ENCODE results near the gene MTAP.

The MTAP gene

DNA sequence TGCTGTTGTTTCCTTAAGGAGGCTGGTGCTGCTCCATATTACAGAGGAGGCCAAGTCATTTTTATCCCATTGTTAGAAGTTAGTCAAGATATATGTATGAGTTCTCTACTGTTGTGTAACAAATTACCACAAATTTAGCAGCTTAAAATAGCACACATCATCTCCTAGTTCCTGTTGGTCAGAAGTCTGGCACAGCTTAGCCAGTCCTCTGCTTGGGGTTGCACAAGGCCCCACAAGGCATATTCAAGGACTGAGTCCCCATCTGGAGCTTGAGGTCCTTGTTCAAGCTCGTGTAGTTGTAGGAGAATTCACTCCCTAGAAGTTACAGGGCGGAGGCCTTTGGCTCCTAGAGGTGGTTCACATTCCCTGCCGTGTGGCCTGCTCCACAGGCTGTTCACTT, 14.7 kb downstream of the MTAP start:
- intact Hi-C loops (cut with DNase I; ENCODE audit: low total_unique reads): loop anchor here (10.0 kb wide), 1 partner anchor 428 kb away; no protein-coding TSS in a partner anchor
- Histone ChIP-seq H3K9me3 (no peaks in the 10 kb centered on the region), H3K27ac (no peak overlapping the region), H3K27me3 (no peaks in the 10 kb centered on the region), H3K36me3 (peaks cover 30 to 50% (median 42%) of the 10 kb centered on the region in 3 donors), H3K4me1 (peaks cover 0 to 8% (median 3%) of the 10 kb centered on the region in 4 donors), H3K4me3 (no peak overlapping the region)
- DNase-seq: no peak
- no peak for TF ChIP-seq CTCF (IDR thresholded peaks at IDR 0.05)

- no peak for TF ChIP-seq CTCF (IDR thresholded peaks at IDR 0.05)
- Histone ChIP-seq H3K36me3 (peaks cover 34 to 60% (median 47%) of the 10 kb centered on the region in 3 donors), H3K4me3 (no peak overlapping the region), H3K27ac (no peak overlapping the region), H3K4me1 (no peaks in the 10 kb centered on the region), H3K27me3 (no peaks in the 10 kb centered on the region), H3K9me3 (no peaks in the 10 kb centered on the region)
- intact Hi-C loops (cut with DNase I; ENCODE audit: low total_unique reads): no loop called here
- DNase-seq: no peak
Observed at GRCh38 chr9:21825637-21826036, 23.2 kb downstream of the MTAP start.

DNA sequence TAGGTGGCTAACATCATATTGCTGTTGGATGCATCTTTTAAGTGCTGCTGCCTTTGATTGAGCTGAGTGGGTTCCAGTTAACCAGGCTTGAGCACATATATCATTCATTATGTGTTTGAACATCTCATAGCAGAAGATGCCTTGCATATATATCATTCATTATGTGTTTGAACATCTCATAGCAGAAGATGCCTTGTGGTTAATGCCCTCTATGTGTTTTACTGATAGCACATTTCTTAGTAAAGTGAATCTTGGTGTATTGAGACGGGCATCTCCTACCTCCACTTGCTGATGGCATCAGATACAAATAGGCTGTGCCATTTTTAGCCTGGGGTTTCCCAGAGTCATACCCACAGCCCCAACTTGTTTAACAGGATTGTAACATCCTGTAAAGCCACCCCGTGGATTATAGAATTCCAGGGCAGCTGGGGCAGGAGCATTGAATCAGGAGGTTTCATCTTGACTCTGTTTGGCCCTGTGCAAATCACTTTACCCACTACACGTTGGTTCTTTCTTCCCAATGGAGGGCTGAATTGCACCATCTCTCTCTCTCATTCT, 26.5 kb downstream of the MTAP start:
- Histone ChIP-seq H3K27me3 (no peaks in the 10 kb centered on the region), H3K4me1 (no peaks in the 10 kb centered on the region), H3K27ac (no peak overlapping the region), H3K36me3 (peaks cover 49 to 79% (median 59%) of the 10 kb centered on the region in 3 donors), H3K4me3 (no peak overlapping the region), H3K9me3 (no peaks in the 10 kb centered on the region)
- DNase-seq: no peak
- no peak for TF ChIP-seq CTCF (IDR thresholded peaks at IDR 0.05)
- intact Hi-C loops (cut with DNase I; ENCODE audit: low total_unique reads): no loop called here

- intact Hi-C loops (cut with DNase I; ENCODE audit: low total_unique reads): no loop called here
- H3K27me3 ChIP-seq: no peaks in the 10 kb centered on the region
- peaks cover 39 to 75% (median 53%) of the 10 kb centered on the region in 3 donors for H3K36me3 ChIP-seq
- TF ChIP-seq CTCF (IDR thresholded peaks at IDR 0.05): no peak
- DNase-seq: no peak
- no peaks in the 10 kb centered on the region for H3K4me1 ChIP-seq
- no peak overlapping the region for H3K27ac ChIP-seq
- no peaks in the 10 kb centered on the region for H3K9me3 ChIP-seq
- H3K4me3 ChIP-seq: no peak overlapping the region
Observed at GRCh38 chr9:21830589-21830988, 28.2 kb downstream of the MTAP start.

DNA sequence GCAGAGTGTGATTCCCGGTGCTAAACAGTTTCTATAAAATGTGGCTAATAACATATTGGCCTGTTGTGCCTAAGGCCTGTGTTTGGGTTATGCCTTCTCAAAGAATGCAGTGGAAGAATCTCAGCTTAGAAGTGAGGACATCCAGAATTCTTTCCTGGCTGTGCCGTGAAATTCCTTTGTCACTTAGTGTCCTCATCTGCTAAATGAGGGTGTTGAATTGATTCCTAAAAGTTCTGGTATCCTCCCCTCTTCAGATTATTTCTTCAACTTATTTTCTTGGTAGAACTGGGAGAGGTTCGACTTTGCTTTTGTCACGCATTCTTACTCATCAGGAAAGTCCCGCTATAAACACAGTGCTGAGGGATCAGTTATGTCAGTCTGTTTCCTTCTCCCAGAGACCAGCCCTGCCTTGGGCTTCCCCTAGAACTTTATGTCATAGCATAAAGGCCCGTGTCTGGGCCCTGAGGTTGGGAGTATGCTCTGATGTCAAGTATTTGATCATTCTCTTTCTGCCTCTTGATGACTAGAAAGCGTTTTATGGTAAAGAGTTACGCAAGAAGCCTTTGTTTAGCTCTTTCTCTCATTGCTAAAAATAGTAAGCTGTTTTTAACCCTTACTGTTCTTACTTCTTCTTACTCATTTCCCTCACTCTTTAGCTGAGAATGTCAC, 29.5 kb downstream of the MTAP start:
- intact Hi-C loops (cut with DNase I; ENCODE audit: low total_unique reads): no loop called here
- Histone ChIP-seq H3K9me3 (no peaks in the 10 kb centered on the region), H3K4me3 (no peak overlapping the region), H3K27ac (no peak overlapping the region), H3K27me3 (no peaks in the 10 kb centered on the region), H3K36me3 (peaks cover 43 to 69% (median 65%) of the 10 kb centered on the region in 3 donors), H3K4me1 (no peaks in the 10 kb centered on the region)
- DNase-seq: no peak
- no peak for TF ChIP-seq CTCF (IDR thresholded peaks at IDR 0.05)

Data from tibial artery (tissue), 4 donors.